H4 (cell line): Measurements from ENCODE around the gene NCAPH2. TPM values are rescaled to one million over a fixed set of nuclear protein-coding genes. Genes with fewer than 3 reads are reported as not detected.
"Not testable (repeated sequence)": the region's sequence is repeated elsewhere in the genome, so short reads cannot be mapped to it uniquely, and the experiment has no call there.

Experiments
- DNase-seq: peaks from one replicate; pipeline ENCODE4 v3.0.0-alpha.2; 2015; ENCODE audit warnings: low spot score
- total RNA-seq: library from RNA; depleted of rRNA; stranded (reverse); fragments of >200 nt; shearing (Covaris generic); gene quantifications from 2 replicates; pipeline ENCODE4 v1.2.3, GENCODE V29; 2014

NCAPH2 gene
- total RNA-seq, 1 experiment from 2014 or later: 39.0 TPM

DNA sequence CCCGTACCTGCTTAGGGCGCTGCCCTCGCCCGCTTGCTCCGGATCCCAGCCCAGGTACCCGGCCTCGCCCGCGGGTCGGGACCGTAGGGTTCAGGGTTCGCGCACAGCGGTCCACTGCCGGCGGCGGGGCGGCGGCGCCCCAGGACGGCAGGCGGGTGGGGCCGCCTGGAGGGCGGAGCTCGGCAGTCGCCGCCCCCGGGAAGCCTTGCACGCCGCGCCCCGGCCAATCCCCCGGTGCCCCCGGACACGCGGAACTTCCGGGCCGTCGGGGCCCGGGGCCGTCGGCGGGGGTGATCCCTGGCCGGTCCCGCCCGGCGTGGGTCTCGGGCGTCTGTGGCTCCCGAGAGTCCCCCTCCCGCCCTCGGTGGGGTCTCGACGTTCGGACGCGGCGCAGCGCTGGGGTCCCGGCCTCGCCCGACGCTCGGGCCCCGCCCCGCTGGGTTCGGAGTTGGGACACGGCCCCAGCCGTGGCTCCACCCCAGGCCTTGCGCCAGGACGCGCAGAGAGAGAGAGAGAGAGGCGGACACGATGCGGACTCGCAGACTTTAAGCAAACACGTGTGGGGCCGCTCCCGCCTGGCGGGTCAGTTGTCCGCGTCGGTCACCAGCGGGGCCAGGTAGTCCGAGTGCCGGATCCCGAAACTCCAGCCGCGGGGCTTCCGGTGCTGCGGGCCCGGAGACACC, 22.0 kb downstream of the NCAPH2 start, which contains the start of gene TYMP:
Gene TYMP (minus strand): TSS at position 116 of the 683 bp plus-strand sequence. CDS start 303 bp downstream, outside the sequence.
- no peak for DNase-seq

DNA sequence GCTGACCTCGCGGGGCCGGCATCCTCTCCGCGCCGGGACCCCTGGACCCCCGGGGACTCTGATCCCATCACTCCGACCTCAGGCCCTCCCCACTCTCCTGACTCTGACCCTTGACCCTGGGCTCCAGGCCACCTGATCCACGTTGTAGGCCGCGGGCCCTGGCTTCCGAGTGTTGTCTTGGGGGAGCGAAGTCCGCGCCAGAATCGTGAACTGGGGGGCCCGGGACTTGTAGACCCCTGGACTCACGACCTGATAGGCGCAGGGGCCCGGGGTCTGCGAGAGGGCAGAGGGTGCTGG, 22.5 kb downstream of the NCAPH2 start:
- DNase-seq: no peak

DNA sequence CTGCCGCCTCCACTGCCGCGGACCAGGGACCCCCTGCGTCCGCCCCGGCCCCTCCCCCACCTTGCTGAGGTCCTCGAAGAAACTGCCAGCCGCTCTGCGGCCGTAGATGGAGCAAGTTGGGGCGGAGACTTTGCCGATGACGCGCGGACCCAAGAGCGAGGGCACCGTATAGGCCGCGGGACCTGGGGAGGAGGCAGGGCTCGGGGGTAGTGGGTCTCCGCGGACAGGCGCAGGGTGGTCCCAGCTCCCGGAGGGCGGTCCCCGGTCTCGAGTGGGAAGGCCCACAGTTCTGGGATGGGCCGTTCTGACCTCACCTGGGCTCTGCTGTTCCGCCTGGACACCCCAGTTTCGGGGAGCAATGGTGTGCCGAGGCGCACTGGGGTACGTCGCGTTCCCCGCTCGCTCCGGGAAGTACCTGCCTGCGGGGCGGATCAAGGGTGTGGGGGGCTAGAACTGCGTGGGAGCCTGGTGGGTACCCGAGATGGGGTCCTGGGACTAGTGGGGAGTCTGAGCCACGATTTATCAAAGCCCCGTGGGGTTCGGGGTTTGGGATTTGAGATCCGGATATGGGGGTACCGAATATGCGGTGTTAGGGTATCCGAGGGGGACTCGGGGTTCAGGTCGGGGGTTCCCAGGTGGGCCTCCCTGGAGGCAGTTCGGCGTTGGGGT, 23.0 kb downstream of the NCAPH2 start:
- no peak for DNase-seq

DNA sequence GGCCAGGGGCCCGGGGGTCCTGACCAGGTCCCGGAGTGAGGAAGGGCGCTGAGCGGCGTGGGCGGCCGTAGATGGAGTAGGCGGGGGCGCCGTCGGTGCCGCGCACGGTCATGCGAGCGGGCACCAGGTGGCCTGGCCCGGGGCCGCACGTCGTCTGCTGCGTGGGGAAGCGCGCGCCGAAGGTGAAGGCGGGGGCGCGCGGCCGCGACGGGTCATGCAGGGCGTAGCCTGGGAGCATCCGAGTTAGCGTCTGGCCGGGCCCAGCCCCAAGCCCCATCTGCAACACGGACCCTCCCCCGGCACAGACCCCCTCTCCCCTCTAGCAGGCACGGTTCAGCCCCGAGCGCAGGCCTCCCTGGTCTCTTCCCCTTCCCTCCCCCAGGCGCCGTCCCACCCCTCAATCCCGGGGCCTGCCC, 23.5 kb downstream of the NCAPH2 start:
- no peak for DNase-seq

DNA sequence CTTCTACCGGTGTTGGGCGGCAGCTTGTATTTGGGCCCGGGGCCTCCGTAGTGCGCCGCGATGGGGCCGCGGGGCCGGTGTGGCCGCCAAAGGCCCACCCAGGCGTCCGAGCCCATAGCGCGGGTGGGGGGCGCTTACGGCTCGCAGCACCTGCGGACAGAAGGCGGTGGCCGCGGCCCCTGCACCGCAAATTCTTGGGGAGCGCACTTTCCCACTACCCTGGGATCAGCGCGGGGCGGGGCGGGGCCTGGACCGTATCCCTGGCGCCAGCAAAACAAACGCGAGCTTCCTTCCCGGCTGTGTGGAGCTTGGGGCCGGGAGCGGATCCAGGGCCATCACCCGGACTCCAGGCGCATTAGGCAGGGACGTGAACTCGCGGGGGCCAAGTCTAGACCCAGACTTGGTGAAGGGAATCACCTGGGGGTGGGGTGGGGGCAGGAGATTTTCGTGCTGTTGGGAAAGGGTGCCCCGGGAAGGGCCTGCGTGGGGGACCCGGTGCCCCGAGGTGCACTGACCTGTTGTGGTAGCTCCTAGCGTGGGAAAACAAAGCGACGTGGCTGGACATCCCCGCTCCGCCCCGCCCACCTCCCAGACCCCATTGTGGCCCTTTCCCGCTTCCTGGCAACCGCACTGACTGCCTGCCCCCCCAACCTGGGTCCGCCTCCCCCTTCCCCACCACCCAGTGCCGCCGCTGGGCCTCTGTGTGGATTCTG, 24.1 kb downstream of the NCAPH2 start:
- no peak for DNase-seq

DNA sequence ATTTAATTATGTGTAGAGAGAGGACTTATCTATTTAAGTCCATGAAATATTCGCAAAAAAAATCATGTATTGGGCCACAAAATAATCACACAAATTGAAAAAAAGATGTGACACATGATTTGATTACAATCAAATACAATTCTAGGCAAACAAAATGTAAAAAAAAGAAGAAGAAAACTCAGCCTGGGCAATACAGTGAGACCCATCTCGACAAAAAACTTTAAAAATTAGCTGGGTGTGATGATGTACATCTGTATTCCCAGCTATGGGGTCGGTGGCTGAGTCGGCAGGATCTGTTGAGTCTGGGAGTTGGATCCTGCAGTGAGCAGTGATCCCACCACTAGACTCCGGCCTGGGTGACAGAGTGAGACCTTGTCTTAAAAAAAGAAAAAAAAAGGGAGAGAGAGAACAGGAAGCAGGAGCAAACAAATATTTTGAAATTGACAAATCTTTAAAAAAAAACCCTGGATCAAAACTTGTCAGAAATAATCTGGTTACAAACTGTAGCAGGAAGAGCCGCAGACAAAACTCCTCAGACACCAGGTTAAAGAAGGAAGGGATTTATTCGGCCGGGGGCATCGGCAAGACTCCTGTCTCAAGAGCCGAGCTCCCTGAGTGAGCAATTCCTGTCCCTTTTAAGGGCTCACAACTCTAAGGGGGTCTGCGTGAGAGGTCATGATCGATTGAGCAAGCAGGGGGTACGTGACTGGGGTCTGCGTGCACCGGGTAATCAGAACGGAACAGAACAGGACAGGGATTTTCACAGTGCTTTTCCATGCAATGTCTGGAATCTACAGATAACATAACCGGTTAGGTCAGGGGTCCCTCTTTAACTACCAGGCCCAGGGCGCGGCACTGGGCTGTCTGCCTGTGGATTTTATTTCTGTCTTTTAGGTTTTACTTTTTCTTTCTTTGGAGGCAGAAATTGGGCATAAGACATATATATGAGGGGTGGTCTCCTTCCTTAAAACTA, 25.1 kb downstream of the NCAPH2 start:
- DNase-seq: no peak

DNA sequence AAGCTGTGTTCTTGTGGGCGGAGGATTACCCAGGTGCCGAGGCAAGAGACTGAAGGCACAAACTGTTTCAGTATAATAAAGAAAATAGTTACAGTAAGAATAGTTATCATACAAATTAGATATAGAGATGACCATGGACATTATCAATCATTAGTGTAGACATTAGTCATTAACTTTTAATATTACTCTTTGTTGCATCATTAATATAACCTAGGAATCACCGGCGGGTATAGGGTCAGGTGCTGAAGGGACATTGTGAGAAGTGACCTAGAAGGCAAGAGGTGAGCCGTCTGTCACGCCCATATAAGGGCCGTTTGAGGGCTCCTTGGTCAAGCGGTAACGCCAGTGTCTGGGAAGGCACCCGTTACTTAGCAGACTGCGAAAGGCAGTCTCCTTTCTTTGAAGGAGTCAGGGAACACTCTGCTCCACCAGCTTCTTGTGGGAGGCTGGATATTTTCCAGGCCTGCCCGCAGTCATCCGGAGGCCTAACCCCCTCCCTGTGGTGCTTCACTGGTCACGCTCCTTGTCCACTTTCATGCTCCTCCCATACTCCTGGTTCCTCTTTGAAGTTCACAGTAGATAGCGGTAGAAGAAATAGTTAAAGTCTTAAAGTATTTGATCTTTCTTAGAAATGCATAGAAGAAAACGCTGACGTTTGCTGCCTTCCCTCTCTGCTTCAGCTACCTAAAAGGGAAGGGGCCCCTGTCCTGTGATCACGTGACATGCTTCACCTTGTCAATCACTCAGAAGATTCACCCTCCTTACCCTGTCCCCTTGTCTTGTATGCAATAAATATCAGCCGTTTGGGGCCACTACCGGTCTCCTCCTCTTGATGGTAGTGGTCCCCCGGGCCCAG, 26.1 kb downstream of the NCAPH2 start:
- not testable (repeated sequence) for DNase-seq

DNA sequence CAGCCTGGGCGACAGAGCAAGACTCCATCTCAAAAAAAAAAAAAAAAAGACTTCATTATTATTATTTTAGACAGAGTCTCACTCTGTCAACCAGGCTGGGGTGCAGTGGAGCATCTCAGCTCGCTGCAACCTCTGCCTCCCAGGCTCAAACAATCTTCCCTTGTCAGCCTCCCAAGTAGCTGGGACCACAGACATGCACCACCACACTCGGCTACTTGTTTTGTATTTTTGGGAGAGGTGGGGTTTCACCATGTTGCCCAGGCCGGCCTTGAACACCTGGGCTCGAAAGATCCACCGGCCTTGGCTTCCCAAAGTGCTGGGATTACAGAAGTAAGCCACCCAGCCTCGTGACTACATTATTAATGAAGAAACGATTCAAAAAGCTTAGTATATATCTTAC, 27.1 kb downstream of the NCAPH2 start:
- DNase-seq: no peak

DNA sequence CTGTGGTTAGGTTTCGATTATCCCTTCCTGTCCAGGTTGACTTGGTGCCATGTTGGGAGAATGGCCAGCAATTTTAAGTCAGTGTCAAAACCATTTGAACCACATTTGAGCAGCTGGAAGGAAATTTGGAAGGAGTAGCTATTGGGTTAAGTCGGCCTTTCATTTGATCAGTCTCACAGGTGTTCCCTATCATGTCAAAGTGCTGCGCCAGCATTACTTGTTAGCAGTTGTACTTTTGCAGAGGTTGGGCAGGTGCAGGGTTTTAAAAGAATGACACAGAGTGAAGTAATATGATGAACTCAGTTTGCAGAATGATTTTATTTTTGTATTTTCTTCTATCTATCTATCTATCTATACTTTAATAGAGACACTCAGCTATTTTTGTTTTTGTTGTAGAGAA, 28.2 kb downstream of the NCAPH2 start:
- no peak for DNase-seq

DNA sequence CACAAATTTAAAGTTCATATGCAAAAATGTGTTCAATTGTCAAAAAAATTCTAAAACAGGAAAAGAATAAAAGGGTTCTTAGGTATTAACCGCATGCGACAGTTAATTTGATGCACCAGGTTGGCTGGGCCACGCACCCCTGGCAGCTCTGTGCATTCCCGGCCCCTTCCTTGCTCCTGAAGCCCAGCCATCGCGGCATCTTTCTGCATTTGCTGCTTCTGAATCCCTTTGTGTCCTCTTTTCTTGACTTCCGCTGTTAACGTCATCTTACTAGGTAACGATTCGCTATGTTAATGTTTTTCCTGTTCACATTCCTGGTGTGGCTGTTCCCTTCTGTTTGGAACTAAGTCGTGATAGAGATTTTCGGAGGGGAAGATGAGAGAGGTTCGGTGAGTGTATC, 29.7 kb downstream of the NCAPH2 start:
- DNase-seq: no peak

DNA sequence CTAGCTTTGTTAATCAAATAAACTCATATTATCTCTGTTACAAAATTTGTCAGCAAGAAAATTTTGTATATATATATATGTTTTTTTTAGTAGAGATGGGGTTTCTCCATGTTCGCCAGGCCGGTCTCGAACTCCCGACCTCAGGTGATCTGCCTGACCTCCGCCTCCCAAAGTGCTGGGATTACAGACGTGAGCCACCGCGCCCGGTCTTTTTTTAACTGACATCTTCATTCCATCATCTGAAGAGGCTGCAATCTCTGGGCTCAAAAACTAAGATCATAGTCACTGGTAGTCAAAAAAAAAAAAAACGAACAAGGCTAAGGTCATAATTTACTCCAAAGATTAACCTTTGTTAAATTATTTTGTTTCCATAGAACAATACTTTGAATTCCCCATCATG, 32.4 kb downstream of the NCAPH2 start:
- no peak for DNase-seq

DNA sequence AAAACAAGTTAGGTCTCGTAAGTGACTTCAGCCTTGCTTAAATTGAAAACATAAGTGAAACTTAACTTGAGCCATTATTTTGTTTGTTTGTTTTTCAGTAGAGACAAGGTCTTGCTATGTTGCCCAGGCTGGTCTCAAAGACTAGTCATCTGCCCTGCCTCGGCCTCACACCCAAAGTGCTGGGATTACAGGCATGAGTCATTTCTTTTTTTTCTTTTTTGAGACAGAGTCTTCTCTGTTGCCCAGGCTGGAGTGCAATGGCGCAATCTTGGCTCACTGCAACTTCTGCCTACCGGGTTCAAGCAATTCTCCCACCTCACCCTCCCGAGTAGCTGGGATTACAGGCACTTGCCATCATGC, 33.6 kb downstream of the NCAPH2 start:
- DNase-seq: peak; percentile 79

DNA sequence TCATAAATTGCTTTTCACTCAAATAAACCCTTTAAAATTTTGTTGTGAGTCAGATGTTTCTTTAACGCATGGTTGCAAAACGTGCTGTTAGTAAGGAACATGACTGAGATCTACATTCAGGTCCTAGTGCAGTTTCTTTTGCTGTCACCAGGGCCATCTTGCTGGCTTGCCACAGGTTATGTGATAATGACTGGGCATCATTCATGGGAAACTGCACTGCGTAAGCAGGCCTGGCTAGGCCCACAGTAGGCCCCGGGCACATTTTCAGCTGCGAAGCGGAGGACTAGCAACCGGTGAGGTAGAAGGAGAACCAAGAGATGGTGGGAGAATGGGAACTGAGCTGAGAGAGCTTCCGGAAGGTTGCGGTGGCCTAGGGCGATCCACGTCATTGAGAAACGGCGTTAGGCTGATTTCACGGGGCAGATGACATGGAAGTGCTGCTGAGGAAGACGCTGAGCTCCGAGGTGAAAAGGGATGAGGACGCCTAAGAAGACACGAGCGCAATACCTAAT, 34.4 kb downstream of the NCAPH2 start:
- DNase-seq: peak; percentile 42

DNA sequence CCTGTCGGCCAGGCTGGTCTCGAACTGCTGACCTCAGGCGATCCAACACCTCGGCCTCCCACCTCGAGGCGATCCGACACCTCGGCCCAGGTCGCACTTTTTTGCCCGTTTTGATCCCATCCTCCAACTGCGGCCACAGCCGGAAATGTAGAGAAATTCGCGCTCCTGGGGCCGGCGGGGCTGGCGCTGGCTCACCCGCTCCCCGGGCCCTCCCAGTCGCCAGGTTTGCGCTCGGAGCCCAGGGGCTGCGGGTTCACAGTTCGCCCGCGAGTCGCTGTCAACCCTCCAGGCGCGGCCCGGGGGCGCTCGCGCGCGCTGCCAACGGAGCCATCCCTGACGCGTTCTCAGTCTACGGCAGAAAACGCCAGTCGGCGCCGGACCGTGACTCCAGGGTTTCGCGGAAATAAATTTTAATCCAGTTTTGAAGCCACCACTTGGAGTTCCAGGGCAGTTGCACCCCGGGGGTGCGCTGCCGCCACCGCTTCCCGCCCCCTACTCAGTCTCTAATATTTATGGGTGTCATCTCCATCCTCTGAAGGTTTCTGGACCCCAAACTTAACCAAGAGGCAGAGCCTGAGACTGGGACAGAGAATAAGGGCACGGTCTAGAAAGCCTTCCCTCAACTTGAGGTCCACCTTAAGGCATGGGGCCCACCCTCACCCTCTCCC, 36.2 kb downstream of the NCAPH2 start:
- no peak for DNase-seq

DNA sequence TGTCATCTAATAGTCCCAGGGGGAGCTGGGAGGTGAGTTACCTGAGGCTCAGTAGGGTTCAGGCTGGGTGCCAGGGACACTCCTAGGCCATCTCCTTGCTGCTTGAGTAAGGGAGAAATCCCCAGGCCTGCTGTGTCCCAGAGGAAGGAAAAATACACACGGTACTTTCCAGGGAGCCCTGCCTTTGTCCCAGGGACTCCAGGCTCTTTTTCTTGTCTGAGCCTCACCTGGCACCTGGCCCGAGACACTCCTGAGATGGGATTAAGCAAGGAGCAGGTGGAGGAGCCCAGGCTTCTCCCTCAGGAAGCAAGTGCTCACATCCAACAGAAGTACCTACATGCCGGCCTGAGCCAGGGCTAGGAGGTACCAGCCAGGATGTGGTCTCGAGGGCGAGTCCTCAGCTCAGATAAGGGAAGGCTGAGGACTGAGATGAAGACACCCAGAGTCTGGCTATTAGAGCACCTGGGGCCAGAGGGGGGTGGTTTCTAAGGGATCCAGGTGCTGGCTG, 36.8 kb downstream of the NCAPH2 start:
- no peak for DNase-seq

DNA sequence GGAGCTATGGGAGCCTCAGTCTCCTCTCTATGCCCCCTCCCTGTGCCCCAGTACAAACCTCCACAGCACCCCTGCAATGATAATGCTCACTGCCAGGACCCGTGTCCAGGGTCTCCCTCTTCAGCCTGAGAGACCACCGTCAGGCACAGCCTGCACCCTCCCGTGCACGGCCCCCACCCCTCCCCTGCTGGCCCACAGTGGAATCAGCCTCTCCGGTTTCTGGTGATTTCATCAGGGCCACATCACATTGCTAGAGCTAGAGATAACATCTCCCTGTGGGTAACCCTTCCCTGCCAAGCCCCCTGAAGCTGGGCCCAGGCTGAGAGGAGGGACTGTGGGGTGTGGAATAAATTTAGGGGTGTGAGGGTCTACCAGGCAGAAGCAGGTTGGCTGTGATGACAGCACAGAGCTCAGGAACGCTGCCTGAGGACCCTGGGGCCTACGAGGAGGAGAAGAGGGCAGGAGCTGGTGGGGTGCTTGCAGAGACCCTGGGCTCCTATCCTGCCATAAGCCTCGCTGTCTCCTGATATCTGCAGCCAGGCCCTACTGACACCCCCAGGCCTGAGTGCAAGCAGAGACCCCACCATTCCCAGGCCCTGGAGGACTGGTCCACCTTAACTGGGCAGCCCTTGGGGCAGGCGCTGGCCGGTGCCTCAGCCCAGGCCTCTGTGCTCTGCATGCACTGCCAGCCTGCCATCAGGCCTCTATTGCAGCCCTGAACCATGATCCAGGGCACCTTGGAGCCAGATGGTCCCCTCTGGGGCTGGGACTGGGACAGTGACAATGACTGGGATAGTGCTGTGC, 37.7 kb downstream of the NCAPH2 start, which contains the start of gene KLHDC7B:
Gene KLHDC7B (plus strand): TSS at position 378 of the 804 bp plus-strand sequence. CDS start 345 bp downstream, at position 723.
- no peak for DNase-seq

DNA sequence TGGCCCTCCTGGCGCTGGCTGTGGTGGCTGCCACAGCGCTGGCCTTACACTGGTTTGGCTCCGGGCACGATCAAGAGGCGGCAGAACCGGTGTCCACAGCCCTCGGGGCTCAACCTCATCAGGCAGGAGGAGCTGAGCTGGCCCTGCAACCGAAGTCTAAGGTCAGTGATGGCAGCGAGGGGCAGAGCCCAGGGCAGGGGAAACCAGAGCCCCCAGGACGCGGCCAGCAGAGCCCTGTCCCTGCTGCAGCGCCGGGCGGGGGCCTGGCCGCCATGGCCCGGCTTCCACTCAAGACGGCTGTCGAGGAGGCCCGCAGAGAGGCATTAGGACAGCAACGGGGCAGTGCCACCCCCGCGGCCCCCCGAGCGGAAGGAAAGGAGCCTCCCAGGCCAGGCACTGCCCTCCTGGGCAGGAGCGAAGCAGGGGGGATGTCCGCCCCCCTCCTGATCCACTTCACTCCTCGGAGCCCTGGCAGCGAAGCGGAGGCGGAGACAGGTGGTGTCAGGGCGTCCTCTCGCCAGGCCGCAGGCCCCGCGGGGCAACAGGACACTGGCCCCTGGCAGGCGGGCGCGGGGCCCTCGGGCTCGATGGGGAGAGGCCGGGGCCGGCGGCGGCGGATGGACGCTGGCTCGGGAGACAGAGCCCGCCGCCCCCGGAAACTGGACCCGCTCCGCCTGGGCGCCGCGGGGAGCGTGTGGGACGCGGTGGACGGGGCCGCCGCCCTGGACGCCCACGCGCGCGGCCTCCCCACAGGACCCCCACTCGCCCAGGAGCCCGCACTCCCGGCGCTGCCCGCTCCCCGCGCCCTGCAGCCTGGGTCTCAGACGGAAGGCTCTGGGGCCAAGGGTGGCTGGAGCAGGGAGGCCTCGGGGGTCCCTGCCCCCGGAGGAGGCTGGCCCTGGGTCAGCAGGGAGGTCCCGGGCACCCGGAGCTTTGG, 38.6 kb downstream of the NCAPH2 start:
- DNase-seq: no peak
